Gastroesophageal sphincter (tissue), 4 donors: ENCODE data around the gene GPR183. TPM values are rescaled to one million over a fixed set of nuclear protein-coding genes. Genes with fewer than 3 reads are reported as not detected.

Experiments
- ATAC-seq: fragments of 150-250 bp; one replicate; pipeline ENCODE4 v1.9.1; 2016; ENCODE audit warnings: mild to moderate bottlenecking, moderate library complexity
- H3K27ac ChIP-seq, 4 donors: fragments of 200-600 bp; sonication (generic) in 3 of 4; 1 replicate in 3 of 4; 2 replicates in 1 of 4; pipeline ENCODE4 v1.5.1; 2016 to 2019
- H3K27me3 ChIP-seq: fragments of 200-600 bp; sonication (generic); one replicate; pipeline ENCODE4 v1.5.1; 2019
- H3K36me3 ChIP-seq, 2 donors: fragments of 200-600 bp; sonication (generic); one replicate each; pipeline ENCODE4 v1.5.1; 2019; ENCODE audit warnings: control low read depth in 1 of 2
- H3K4me1 ChIP-seq, 3 donors: fragments of 200-600 bp; sonication (generic); 1 replicate in 2 of 3; 2 replicates in 1 of 3; pipeline ENCODE4 v1.5.1; 2016 to 2019; ENCODE audit warnings: control low read depth in 2 of 3
- H3K4me3 ChIP-seq, 2 donors: fragments of 200-600 bp; sonication (generic); one replicate each; pipeline ENCODE4 v1.5.1; 2019; ENCODE audit warnings: mild to moderate bottlenecking in 1 of 2, moderate library complexity in 1 of 2
- H3K9me3 ChIP-seq, 3 donors: fragments of 200-600 bp; sonication (generic); one replicate each; pipeline ENCODE4 v1.5.1; 2017 to 2019; ENCODE audit warnings: control low read depth in 2 of 3
- CTCF ChIP-seq, 4 experiments: fragments of 200-600 bp in 2 of 4; fragments of 450-650 bp in 2 of 4; sonication (generic) in 1 of 4; IDR thresholded peaks; one replicate each; pipeline ENCODE4 v1.5.1; 2017 to 2019; ENCODE audit warnings: antibody characterized with exemption in 4 of 4, mild to moderate bottlenecking in 2 of 4, moderate library complexity in 2 of 4
- EP300 ChIP-seq: sonication (generic); formaldehyde crosslinking; IDR thresholded peaks from one replicate; pipeline ENCODE4 v1.6.1; 2017; ENCODE audit warnings: antibody characterized with exemption, mild to moderate bottlenecking
- POLR2A ChIP-seq, 2 donors: fragments of 450-650 bp; IDR thresholded peaks; one replicate each; pipeline ENCODE4 v1.6.1; 2017; ENCODE audit warnings: antibody characterized with exemption in 2 of 2, mild to moderate bottlenecking in 2 of 2, moderate library complexity in 1 of 2
- POLR2AphosphoS5 ChIP-seq: sonication (generic); formaldehyde crosslinking; IDR thresholded peaks from one replicate; pipeline ENCODE4 v1.6.1; 2017; ENCODE audit warnings: antibody characterized with exemption
- WGBS, 2 donors: methylation state at CpG; one replicate each; pipeline ENCODE4 v1.1.5; 2018; ENCODE audit warnings: low coverage in 1 of 2; 5-methylcytosine and 5-hydroxymethylcytosine counted together
- total RNA-seq, 4 donors: library from RNA; depleted of rRNA; stranded (reverse); fragments of >200 nt; gene quantifications; one replicate each; pipeline ENCODE4 v1.1.0, GENCODE V29; 2016

GPR183 gene
- total RNA-seq: 10 to 100 TPM; 11.5 to 23.8 (median 18.1) TPM

GRCh38 chr13:99307247-99307646 lies at the start of gene GPR183:
TSS of gene GPR183 (minus strand) at chr13:99307399. CDS start at chr13:99296145, 11,254 bp downstream.
- H3K27me3 ChIP-seq: no peaks in the 10 kb centered on the region
- no peaks in the 10 kb centered on the region for H3K9me3 ChIP-seq
- 8 to 19% methylated on average over 4 of the region's 4 CpGs for WGBS, 2 donors
- peak within 1 kb of the TSS; percentile 57 to 88 (median 75) for H3K27ac ChIP-seq
- peaks cover 10 to 88% (median 19%) of the 10 kb centered on the region in 3 donors for H3K4me1 ChIP-seq
- H3K36me3 ChIP-seq: no peaks in the 10 kb centered on the region
- peak within 1 kb of the TSS; percentile 36 to 53 for H3K4me3 ChIP-seq
- ATAC-seq: peak; percentile 73
- peak; percentile 26 to 36 for TF ChIP-seq POLR2A (IDR thresholded peaks at IDR 0.05)
- TF ChIP-seq POLR2AphosphoS5: peak; percentile 75
- TF ChIP-seq CTCF (IDR thresholded peaks at IDR 0.05): no peak

- 38 to 57% methylated on average over 6 to 8 of the region's 10 CpGs for WGBS, 2 donors
- peak; percentile 74 for ATAC-seq
- Histone ChIP-seq H3K4me1 (peaks cover 0 to 28% (median 12%) of the 10 kb centered on the region in 3 donors), H3K9me3 (no peaks in the 10 kb centered on the region), H3K4me3 (peak overlapping the region in 1 of 2 donors; percentile 2), H3K36me3 (peaks cover 0 to 58% of the 10 kb centered on the region in 2 donors), H3K27me3 (no peaks in the 10 kb centered on the region), H3K27ac (peak overlapping the region; percentile 40 to 71 (median 62))
- TF ChIP-seq POLR2A (IDR thresholded peaks at IDR 0.05): no peak
- no peak for TF ChIP-seq CTCF (IDR thresholded peaks at IDR 0.05)
- TF ChIP-seq POLR2AphosphoS5: no peak
- no peak for TF ChIP-seq EP300
Measured at GRCh38 chr13:99356262-99357091, 49.3 kb upstream of the GPR183 start.

- Histone ChIP-seq H3K27me3 (no peaks in the 10 kb centered on the region), H3K4me3 (peak overlapping the region in 1 of 2 donors; percentile 2), H3K36me3 (peaks cover 0 to 60% of the 10 kb centered on the region in 2 donors), H3K27ac (peak overlapping the region; percentile 40 to 71 (median 62)), H3K4me1 (peaks cover 0 to 28% (median 12%) of the 10 kb centered on the region in 3 donors), H3K9me3 (no peaks in the 10 kb centered on the region)
- TF ChIP-seq CTCF (IDR thresholded peaks at IDR 0.05): no peak
- TF ChIP-seq POLR2AphosphoS5: no peak
- no peak for TF ChIP-seq EP300
- no peak for TF ChIP-seq POLR2A (IDR thresholded peaks at IDR 0.05)
- 0% methylated on average over 1 of the region's 1 CpG; no CpG with 5 or more reads in 1 of the 2 donors for WGBS, 2 donors
- no peak for ATAC-seq
Measured at GRCh38 chr13:99356012-99356261, 48.7 kb upstream of the GPR183 start.

GRCh38 chr13:99355267-99356011 lies 48.2 kb upstream of the GPR183 start:
- Histone ChIP-seq H3K36me3 (peaks cover 0 to 60% of the 10 kb centered on the region in 2 donors), H3K4me3 (no peak overlapping the region), H3K9me3 (no peaks in the 10 kb centered on the region), H3K27me3 (no peaks in the 10 kb centered on the region), H3K27ac (peak overlapping the region; percentile 40 to 71 (median 62)), H3K4me1 (peaks cover 0 to 28% (median 12%) of the 10 kb centered on the region in 3 donors)
- TF ChIP-seq CTCF (IDR thresholded peaks at IDR 0.05) (no peak), POLR2A (IDR thresholded peaks at IDR 0.05) (no peak), EP300 (no peak), POLR2AphosphoS5 (no peak)
- ATAC-seq: no peak
- WGBS, 2 donors: 79 to 94% methylated on average over 10 to 11 of the region's 18 CpGs
